Activated CD8-positive, alpha-beta memory T cell treated with anti-CD3 and anti-CD28 coated beads, Interleukin-2, amount 50 U/mL, for 24 hours (primary cell): ENCODE results near the gene PSMG3.

Experiments
- DNase-seq: peaks from one replicate; pipeline ENCODE4 v3.0.0-alpha.2; 2020; ENCODE audit errors: extremely low read depth

Gene PSMG3

GRCh38 chr7:1579481-1580421 lies 9.9 kb upstream of the PSMG3 start:
- peak; percentile 40 for DNase-seq

GRCh38 chr7:1578513-1578912 lies 8.7 kb upstream of the PSMG3 start:
- no peak for DNase-seq

- no peak for DNase-seq
These were observed 6.9 kb upstream of the PSMG3 start for GRCh38 chr7:1576521-1577253.

GRCh38 chr7:1575809-1576208 lies 6.0 kb upstream of the PSMG3 start:
- DNase-seq, result no peak

- DNase-seq, result no peak
These were observed 2.4 kb upstream of the PSMG3 start for GRCh38 chr7:1572111-1572822.

- no peak for DNase-seq
These were observed 396 bp downstream of the PSMG3 start for GRCh38 chr7:1569440-1569832.

- DNase-seq, result no peak
These were observed 816 bp downstream of the PSMG3 start for GRCh38 chr7:1569016-1569415.

GRCh38 chr7:1567896-1568510 lies 1.8 kb downstream of the PSMG3 start:
- no peak for DNase-seq

- DNase-seq, result no peak
These were observed 2.6 kb downstream of the PSMG3 start for GRCh38 chr7:1567049-1567771.

- DNase-seq, result no peak
These were observed 3.2 kb downstream of the PSMG3 start for GRCh38 chr7:1566687-1567048.

- DNase-seq, result no peak
These were observed 5.2 kb downstream of the PSMG3 start for GRCh38 chr7:1564603-1565022.

- no peak for DNase-seq
These were observed 5.7 kb downstream of the PSMG3 start for GRCh38 chr7:1563981-1564602.

GRCh38 chr7:1562597-1563051 lies 7.2 kb downstream of the PSMG3 start:
- DNase-seq, result no peak

- no peak for DNase-seq
These were observed 7.7 kb downstream of the PSMG3 start for GRCh38 chr7:1562116-1562515.

- no peak for DNase-seq
These were observed 8.5 kb downstream of the PSMG3 start for GRCh38 chr7:1561036-1561940.

- no peak for DNase-seq
These were observed 9.2 kb downstream of the PSMG3 start for GRCh38 chr7:1560620-1561031.

GRCh38 chr7:1559626-1560590 lies 9.9 kb downstream of the PSMG3 start:
- DNase-seq, result no peak

GRCh38 chr7:1558841-1559625 lies 10.8 kb downstream of the PSMG3 start:
- no peak for DNase-seq
